ENCODE data around the gene GAA. TPM values are rescaled to one million over a fixed set of nuclear protein-coding genes. Genes with fewer than 3 reads are reported as not detected.

Gene GAA
- total and polyA plus RNA-seq, 2 of the 4 experiments (the other 2 are of a cell fraction) = 2.2 to 14.8 TPM

DNA sequence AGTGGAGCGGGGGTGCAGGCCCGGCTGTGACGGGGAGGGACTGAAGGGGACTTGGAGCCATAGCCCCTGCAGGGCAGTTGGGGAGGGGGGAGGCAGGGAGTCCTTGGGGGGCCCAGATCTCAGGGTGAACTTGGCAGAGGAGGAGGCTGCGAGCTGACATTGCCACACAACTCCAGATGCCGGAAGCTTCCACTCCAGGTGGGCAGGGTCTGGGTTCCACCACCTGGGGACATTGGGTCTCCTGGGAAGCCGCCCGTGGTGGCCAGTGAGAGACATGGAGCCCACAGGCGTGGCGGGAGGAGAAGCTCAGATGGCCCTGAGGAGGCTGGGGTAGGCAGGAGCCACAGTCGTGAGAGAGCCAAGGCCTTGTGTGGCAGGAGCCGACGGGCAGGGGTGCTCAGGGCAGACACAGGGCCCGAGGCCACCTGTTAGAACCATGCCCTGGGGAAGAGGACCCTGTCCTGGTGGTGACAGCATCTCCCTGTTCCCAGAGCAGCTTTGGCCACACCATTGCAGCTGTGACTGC, 18.2 kb upstream of the GAA start:
- Histone ChIP-seq H2BK5ac (ENCODE audit: low read depth, low read length, poor library complexity, severe bottlenecking) (no peak overlapping the region), H3K4me3 (ENCODE audit: insufficient read depth, low read depth, low read length) (no peak overlapping the region), H2AFZ (replicated peaks; ENCODE audit: low read length, poor library complexity) (peak overlapping the region; percentile 88), H3K27me3 (ENCODE audit: control insufficient read depth, insufficient read depth, low read length) (peaks cover 6% of the 10 kb centered on the region; the same call in 1 of the 2 replicates), H3K9ac (ENCODE audit: low read depth, low read length) (no peak overlapping the region), H3K36me3 (ENCODE audit: control insufficient read depth, insufficient read depth, low read length) (no peaks in the 10 kb centered on the region), H3K9me3 (ENCODE audit: control insufficient read depth, insufficient read depth, low read length) (no peaks in the 10 kb centered on the region), H3K23ac (ENCODE audit: low read depth, low read length) (no peak overlapping the region), H3K18ac (ENCODE audit: low read depth, low read length) (no peak overlapping the region), H2AK5ac (ENCODE audit: low read depth, low read length) (no peak overlapping the region), H2BK15ac (ENCODE audit: low read depth, low read length) (no peak overlapping the region), H2BK120ac (ENCODE audit: low read depth, low read length) (no peak overlapping the region), H3K4ac (ENCODE audit: low read depth, low read length) (no peak overlapping the region), H3K79me1 (ENCODE audit: low read depth in 1 of 2, low read length in 2 of 2) (no peaks in the 10 kb centered on the region), H4K20me1 (ENCODE audit: insufficient read depth, low read length) (no peaks in the 10 kb centered on the region), H3K4me1 (ENCODE audit: control insufficient read depth, insufficient read depth, low read length) (no peaks in the 10 kb centered on the region), H4K8ac (ENCODE audit: low read depth in 2 of 2, low read length in 2 of 2) (no peak overlapping the region), H3K14ac (replicated peaks; ENCODE audit: low read depth, low read length) (no peak overlapping the region), H4K5ac (ENCODE audit: low read depth, low read length) (no peak overlapping the region), H2BK20ac (ENCODE audit: low read depth, low read length) (no peak overlapping the region), H3K9me1 (ENCODE audit: insufficient read depth, low read length) (no peaks in the 10 kb centered on the region), H3K27ac (ENCODE audit: insufficient read depth, low read length) (no peak overlapping the region), H2AK9ac (replicated peaks; ENCODE audit: low read depth, low read length, poor library complexity) (no peak overlapping the region), H3K56ac (ENCODE audit: extremely low read depth, insufficient read depth, low read length) (no peak overlapping the region), H3K4me2 (ENCODE audit: low read depth, low read length) (no peak overlapping the region), H4K91ac (ENCODE audit: insufficient read depth, low read depth, low read length) (no peak overlapping the region)
- BruUV-seq (replicated peaks) = no TSS peak
- in situ Hi-C loops (cut with MboI; ENCODE audit: low sequenced_read_pairs) (no loop called here), intact Hi-C loops (cut with micrococcal nuclease) (loop anchor here (5.0 to 10.0 kb wide), 2 partner anchors 76 to 172 kb away; no protein-coding TSS in a partner anchor), dilution Hi-C loops (cut with HindIII; ENCODE audit: low sequenced_read_pairs, unreplicated experiment) (no loop called here)
- ATAC-seq (ENCODE audit: low read depth) (no peak), DNase-seq (no peak)
- CTCF ChIA-PET = interaction anchor here (0.6 to 2.7 kb wide), 4 partner anchors 9 to 46 kb away, joined by 3 to 14 read pairs (median 6); partner anchors contain the start of gene GAA
- no peak for TF ChIP-seq RAD21 (IDR thresholded peaks at IDR 0.05; ENCODE audit: low read length)
- no peak for TF ChIP-seq MAZ (IDR thresholded peaks at IDR 0.05; ENCODE audit: borderline replicate concordance, low read depth, low read length)
- no peak for TF ChIP-seq BHLHE40 (IDR thresholded peaks at IDR 0.05; ENCODE audit: low read depth, low read length)
- TF ChIP-seq POLR2A (IDR thresholded peaks at IDR 0.05; ENCODE audit: low read depth, low read length) = no peak
- POLR2A ChIA-PET (ENCODE audit: unreplicated experiment) = no interaction called here
- 97% methylated on average over 6 of the region's 13 CpGs; no CpG with 5 or more reads in 1 of the 2 experiments for WGBS, 2 experiments (ENCODE audit: extremely low coverage in 2 of 2, insufficient read length in 1 of 2)
